Measurements from ENCODE around the gene SERPIND1. TPM values are rescaled to one million over a fixed set of nuclear protein-coding genes. Genes with fewer than 3 reads are reported as not detected.

The SERPIND1 gene
- total RNA-seq, 4 donors from 2014 or later = 0.24 to 0.37 TPM; not detected in 2

- ATAC-seq (ENCODE audit: low FRiP score) (no peak), DNase-seq (ENCODE audit: low spot score) (no peak)
- no peak for TF ChIP-seq CTCF (IDR thresholded peaks at IDR 0.05)
These were observed 14.9 kb downstream of the SERPIND1 start for GRCh38 chr22:20788627-20789344.

- no peak for TF ChIP-seq CTCF (IDR thresholded peaks at IDR 0.05)
- ATAC-seq (ENCODE audit: low FRiP score) = no peak
- DNase-seq (ENCODE audit: low spot score) = no peak
These were observed 18.5 kb downstream of the SERPIND1 start for GRCh38 chr22:20792221-20792965.

GRCh38 chr22:20792966-20793728 lies 19.2 kb downstream of the SERPIND1 start:
- peak; percentile 74 for ATAC-seq (ENCODE audit: low FRiP score)
- no peak for DNase-seq (ENCODE audit: low spot score)
- no peak for TF ChIP-seq CTCF (IDR thresholded peaks at IDR 0.05)

DNA sequence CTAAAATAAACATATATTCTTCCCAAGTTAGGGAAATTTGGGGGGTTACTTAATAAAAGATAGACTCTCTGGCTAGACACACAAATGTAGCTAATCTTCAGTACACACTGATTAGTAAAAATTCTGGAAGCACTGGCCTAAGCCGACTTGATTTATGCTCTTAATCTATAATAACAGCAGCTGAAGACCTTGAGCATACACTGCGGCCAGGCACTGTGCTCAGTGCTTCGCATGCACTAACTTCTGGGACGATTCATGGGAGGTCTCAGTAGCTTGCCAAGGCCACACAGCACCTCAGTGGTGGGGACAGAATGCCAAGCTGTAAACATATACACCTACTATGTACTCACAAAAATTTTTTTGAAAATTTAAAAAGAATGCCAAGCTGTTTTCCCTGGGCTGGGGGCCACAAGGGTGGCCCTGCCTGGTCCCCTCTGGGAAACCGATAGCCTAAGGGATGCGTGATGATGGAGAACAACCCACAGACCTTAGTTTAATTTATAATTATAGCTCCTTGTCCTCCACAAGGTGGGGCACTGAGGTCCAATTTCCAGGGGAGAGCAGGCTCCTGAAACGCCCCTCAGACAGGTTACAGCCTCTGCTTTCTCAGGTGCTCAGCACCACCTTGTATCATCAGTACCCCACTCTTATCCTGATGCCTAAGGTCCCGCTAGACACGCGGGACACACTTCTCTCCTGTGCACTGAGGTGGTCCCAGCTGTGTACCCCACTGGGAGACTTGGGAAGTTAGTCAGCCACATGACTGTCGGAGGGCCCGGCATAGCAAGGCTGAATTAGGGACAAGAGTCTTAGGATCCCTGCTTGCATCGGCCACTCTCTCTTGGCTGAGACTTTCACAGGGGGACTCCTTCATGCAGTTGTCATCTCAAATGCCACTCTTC lies 20.1 kb downstream of the SERPIND1 start:
- ATAC-seq (ENCODE audit: low FRiP score) (no peak), DNase-seq (ENCODE audit: low spot score) (no peak)
- TF ChIP-seq CTCF (IDR thresholded peaks at IDR 0.05) = no peak

GRCh38 chr22:20794650-20795413 lies 20.9 kb downstream of the SERPIND1 start:
- no peak for ATAC-seq (ENCODE audit: low FRiP score)
- TF ChIP-seq CTCF (IDR thresholded peaks at IDR 0.05) = no peak

DNA sequence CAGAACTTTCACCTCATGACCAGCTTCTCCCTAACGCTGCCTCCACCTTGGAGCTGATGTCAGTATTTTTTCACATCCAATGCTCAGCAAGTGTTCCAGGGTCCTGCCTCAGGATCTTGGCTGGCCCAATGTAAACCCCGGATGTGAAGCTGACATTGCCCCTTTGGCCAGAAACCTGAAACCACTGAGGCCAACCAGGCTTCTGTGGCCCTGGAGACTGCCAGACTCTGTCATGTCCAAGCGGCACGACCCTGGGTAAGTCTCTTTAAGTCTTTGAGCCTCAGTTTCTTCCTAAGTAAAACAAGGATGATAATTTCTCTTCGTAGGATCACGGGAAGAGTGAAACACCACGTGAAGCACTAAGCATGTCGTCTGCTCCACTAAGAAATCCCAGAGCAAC lies 22.8 kb downstream of the SERPIND1 start:
- DNase-seq (ENCODE audit: low spot score) (no peak), ATAC-seq (ENCODE audit: low FRiP score) (no peak)
- no peak for TF ChIP-seq CTCF (IDR thresholded peaks at IDR 0.05)

More at GRCh38 chr22:20794650-20795413, 20.9 kb downstream of the SERPIND1 start:
- DNase-seq (ENCODE audit: low spot score) = no peak

All from omental fat pad (tissue), 4 donors.